ENCODE data around the gene RCN1.
"Not testable (repeated sequence)": the region's sequence is repeated elsewhere in the genome, so short reads cannot be mapped to it uniquely, and the experiment has no call there.

Gene RCN1

DNA sequence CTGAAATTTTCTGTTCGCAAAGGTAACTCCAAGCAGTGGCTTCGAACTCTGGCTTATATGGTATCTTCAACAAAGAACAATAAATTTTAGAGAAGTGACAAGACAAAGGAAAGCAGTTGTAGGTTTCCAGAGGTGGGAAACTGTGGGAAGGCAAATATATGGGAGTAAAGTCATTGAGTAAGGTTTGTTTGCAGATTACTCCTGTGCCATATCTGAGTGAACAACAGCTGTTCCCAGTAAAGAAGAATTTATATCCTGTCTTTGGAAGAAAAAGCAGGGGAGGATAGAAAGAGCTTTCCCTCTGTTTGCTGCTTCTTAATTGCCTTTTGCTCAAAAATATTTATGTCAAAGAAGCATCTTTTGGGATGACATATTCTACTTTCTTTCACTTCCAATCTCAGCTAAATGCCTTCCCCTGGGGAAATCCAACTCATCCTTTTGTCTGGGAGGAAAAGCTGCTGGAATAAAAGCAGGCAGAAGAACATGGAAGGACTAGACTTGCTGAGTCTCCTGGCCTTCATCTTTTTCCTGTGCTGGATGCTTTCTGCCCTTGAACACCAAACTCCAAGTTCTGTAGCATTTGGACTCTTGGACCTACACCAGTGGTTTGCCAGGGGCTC is 10.4 kb upstream of the RCN1 start:
- no peak for DNase-seq

DNA sequence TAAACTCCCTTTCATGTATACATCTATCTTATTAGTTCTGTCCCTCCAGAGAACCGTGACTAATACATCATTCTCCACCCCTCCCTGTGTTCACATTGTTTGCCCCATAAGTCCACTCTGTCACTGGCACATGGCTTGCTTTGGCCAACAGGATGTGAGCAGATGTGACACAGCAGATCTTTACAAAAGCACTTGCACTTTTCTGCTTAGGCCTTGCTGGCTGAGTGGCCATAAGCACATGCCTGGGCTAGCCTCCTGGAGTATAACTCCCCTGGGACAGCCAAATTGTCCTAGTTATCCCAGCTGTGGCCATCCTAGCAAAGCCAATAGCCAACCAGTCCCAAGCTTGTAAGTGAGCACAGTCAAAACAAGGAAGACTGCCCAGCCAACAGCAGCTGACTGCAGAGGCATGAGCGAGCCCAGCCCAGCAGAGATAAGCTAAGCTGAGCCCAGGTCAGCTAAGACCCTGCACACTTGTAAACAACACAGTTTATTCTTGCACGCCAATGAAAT is 9.7 kb upstream of the RCN1 start:
- peak; percentile 88 for DNase-seq

DNA sequence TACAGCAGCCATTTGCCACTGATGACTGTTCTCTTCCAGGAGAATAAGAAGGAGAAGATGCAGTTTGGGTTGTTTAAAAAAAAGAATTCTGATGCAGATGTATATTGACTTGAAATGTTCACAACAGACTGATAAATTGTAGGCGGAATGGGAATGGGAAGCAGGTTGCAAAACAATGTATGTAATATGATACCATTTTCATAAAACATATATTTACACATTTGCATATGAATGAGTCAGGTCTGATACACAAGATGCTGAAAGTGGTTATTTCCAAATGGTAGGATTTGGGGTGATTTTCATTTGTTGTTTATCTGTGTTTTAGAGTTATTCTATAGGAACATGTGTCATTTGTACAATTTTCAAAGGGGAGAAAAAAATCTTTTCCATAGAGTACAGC is 9.0 kb upstream of the RCN1 start:
- DNase-seq: no peak

DNA sequence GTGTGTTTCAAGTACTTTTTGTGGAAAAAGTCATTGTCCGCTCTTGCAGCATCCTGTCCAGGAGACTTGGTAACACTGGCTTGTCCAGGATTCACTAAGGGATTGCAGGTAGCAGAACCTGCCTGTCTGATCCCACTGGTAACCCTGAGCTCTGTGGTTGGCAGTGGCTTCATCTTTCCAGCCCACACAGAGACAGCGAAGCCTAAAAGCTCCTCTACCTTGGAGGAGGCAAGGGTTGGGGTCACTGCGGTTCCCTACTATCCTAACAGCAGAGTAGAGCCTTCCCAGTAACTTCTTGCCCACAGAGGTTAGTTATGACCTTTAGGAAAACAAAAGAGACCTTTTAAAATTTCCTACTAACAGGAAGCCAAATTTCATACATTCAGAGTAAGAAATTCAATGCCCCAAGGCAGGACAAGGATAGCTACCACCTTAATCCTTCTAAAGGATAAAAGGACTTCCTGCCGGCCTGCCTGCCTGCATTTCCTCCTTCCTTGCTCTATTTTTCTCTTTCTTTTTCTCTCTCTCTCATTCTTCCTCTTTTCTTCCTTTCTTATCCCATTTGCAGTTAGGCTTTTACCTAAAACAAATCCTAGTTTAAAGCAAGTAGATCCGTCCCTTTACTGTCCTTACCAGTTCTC is 8.4 kb upstream of the RCN1 start:
- no peak for DNase-seq

DNA sequence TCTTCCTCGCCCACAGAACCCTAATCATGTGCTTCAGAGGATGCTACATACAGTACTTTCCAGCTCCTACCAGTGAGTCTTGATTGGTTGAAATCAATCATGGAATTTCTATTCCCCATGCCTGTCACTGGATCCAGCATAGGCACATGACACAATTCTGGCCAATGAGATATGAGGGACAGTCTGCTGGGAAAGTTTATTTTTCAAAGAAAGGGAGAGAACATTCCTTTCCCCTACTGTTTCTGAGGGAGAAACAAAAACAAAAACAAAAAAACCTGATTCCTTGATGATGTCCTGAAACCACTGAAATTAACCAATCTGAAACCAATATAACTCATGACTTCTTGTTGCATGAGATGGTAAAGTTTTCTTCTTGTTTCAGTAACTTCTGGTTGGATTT is 3.3 kb upstream of the RCN1 start:
- DNase-seq: no peak

DNA sequence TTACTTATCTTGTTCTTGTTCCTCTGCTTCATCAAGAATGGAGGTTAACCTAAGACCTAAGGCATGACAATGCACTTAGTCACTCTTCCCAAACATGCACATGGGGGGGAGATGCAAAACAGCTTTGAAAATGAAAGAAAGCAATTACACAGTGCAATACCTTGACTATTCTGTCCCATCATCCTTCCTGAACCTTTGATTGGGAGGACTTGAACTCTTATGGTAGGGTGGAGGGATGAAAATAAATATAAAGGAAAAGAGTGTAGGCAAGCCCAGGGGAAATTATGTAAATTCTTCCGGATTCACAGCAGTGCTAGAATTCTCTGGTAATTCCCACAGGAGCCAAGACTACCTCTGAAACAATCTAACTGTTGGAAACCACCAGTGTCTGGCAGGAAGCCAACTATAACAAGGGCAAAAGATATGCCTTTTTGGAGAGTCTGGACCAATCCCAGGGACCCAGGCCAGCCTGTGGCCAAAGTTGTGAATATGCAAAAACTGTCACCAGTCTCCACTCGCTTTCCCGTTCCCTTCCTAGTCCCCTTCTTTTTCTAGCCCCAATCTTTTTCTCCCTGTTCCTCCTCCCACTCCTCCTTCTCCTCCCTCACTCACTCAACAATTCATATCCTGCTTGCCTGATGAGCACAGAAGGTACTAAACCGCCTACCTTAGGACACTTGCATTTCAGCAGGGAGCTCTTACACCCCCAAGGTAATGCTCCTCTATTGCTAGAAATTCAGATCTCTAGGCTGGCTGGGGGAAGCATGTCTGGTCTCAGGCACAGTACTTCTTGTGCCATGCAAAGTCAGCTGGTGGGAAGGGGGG is 2.5 kb upstream of the RCN1 start:
- no peak for DNase-seq

DNA sequence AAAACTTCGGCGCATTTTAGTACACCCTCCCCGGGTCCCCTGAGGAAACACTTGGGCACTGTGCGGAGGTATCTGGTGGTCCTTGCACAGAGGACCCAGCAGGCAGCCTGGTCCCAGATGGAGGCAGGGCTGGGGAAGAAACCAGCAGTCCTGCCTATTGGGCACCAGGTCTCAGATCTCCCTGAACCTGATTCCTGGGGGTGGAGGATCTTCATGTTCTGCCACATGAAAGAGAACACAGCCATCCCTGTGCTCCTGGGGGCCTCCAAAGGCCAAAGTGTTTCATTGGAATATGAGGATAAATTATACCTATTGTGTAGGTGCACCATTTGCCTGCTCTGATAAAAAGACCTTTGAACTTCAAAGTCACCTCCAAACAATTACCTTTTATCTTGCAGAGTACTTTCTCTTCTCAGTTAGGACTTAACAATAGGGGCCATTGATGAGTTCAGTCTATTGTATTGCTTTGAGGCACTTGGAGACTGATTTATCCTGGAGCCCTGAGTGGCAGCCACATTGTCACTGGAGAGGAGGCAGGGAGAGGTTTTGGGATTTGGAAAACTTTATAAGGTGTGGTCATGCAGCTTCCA is 1.8 kb downstream of the RCN1 start:
- DNase-seq: no peak

DNA sequence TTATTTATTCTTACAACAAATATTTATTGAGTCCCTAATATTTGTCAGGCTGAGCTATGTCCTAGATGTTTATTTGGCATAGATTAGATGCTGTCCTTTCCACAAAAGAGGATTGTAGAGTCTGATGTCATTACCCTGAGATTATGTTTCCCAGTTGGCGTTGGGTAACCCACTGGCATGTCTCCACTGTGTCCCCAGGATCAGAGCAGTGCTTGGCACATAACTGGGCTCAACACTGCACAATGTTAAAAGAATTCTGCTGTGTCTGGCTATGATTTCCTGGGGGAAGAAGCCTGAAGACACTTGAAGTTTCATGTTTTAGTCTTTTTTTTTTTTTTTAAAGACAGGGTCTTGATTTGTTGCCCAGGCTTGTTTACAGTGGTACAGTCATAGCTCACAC is 4.0 kb downstream of the RCN1 start:
- no peak for DNase-seq

DNA sequence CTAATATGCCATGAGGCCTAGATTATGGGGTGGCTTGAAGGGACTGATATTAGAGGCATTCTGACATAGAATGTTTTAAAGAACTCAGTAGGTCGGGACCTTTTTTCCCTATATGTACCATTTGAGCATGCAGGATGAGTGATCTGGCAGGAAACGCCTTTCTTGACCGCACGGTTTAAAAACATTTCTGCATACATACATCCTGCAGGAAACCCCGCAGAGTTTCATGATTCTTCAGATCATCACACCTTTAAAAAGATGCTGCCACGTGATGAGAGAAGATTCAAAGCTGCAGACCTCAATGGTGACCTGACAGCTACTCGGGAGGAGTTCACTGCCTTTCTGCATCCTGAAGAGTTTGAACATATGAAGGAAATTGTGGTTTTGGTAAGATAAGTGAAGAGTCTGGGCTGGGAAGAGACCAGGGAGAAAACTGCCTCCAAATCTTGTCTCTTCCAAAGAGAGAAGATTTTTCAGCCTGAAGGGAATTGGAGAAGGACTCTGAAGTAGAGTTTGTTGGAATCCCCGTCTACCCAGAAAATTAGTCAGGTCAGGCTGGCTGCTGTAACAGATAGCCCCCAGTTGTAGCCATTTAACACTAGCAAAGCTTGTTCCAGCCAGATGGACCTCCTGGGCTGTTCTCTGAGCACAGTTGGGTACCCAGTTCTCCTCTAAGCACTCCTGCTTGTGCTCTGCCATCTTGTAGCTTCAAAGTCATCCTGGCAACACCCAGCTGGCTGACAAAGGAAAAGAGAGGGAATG is 7.4 kb downstream of the RCN1 start:
- DNase-seq: no peak

DNA sequence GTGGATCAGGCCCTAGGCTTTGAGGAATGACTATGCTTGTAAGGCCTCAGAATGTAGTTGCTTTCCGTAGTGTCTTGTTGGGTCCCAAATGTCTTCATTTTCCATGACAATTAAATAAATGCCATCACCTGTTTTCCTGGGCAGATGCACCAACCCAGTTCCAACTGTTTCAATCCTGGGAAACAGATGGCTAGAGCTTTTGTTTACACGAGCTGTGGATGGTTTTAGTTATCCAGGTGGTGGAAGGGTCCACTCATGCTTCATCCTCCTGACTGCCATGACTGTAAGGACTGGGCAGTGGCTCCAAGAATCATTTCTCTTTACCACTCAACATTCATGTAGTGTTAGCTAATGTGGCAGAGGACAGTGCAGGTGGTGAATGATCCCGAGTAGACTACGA is 8.6 kb downstream of the RCN1 start:
- DNase-seq: peak; percentile 24

DNA sequence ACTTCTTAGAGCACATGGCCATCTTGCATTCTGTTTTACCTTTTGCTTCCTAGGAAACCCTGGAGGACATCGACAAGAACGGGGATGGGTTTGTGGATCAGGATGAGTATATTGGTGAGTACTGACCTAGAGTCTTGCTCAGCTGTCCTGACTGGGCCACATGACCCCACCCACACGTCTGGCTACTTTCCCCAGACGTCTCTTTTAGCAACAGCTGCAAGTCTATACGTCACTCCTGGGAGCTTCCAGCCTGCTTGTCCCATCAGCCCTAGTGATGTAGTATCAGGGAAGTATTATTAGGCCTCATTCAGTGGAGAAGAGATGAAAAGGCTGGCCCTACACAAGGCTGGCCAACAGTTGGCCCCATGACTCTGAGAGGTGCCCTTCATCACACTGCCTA is 9.6 kb downstream of the RCN1 start:
- DNase-seq: no peak

DNA sequence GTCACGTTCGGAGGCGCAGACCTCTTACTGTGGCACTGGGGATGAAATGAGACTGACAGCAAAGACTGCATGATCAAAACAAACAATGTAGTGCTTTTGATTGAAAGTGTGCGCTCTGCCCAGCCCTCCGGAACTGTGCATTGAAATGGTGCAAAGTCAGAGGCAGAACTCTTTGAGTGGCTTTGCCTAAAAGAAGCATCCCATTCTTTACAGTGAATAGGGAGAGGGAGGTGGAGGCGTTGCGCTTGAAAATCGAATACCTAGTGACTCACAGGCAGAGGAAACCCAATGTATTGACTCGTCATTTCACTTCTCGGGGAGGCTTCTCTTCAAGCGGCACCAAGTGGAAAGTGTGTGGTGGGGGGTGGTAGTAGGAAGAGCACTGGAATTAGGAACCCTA is 10.9 kb downstream of the RCN1 start:
- DNase-seq: no peak

DNA sequence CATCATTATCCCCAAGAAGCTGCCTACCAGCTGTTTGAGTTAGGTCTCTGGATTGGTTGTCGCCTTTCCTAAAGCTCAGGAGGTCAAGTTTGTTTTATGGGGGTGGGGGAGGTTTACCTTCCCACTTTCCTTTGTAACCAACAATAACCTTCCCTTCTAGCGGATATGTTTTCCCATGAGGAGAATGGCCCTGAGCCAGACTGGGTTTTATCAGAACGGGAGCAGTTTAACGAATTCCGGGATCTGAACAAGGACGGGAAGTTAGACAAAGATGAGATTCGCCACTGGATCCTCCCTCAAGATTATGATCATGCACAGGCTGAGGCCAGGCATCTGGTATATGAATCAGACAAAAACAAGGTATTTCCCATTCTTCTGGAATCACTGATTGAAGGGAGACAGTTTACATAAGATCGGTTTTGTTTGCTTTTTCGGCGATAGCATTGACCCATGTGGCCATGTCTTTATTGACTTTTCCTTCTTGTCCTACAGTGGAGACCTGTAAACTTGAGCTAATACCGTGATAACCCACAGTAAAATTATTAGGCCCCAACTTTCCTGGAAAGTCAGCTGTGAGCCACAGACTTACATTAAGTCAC is 12.3 kb downstream of the RCN1 start:
- not testable (repeated sequence) for DNase-seq

DNA sequence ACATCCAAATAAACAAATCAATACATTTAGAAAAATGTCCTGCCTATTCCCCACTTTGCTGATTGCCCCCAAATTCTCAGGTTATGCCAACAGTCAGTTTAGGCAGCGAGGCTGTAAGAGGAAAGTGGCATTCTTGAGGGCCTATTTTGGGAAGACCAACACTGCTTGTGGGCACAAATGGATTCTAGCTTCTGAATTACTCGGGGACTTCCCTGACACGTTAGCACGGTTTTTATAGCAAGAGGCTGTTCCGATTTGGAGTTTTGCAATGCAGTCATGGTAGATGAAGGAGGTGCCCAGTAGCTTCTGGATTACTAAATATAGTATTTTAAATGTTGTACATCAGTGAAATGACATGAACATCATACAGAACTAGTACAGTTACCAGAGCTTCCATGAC is 13.1 kb downstream of the RCN1 start:
- DNase-seq: no peak

DNA sequence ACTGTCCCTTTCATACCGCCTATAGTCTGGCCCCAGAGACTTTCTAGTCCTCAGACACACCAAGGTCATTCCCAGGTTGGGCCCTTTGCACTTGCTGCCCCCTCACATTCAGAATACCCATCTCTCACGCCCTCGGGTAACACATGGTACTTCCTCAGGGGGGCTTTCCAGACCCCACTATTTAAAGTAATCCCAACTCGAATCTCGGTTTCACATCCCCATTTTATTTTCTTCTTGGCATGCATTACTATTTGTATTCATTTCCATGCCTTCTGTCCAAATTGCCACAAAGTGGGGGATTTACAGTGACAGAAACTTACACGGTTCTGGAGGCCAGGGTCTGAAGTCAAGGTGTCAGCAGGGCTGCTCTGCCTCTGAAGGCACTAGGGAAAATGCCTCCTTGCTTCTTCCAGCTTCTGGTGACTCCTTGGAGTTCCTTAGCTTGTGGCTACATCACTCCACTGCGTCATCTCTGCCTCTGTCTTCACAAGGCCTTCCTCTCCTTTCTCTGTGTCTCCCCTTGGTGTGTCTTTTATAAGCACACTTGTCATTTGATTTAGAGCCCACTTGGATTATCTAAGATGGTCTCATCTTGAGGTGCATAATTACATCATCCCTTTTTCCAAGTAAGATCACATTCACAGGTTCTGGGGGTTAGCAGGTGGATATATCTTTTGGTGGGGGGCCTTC is 15.1 kb downstream of the RCN1 start:
- no peak for DNase-seq

DNA sequence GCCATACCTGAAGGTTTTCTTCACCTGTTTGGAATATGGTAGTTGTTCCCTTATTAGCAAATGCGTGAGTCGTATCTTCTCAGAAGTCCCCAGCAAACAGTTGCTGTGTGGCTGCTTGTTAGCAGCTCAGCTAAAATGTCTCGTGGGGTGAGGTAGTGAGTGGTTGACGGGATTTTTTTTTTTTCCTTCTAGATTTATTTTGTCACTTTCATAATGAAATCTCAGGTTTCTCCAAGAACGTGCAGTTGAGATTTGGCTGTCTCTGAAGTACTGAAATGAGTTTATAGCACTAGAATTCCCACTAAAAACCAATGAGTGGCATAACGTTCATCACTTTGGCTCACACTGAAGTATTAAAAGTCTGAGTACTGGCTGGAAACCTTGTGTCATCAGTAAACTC is 16.8 kb downstream of the RCN1 start:
- DNase-seq: no peak

DNA sequence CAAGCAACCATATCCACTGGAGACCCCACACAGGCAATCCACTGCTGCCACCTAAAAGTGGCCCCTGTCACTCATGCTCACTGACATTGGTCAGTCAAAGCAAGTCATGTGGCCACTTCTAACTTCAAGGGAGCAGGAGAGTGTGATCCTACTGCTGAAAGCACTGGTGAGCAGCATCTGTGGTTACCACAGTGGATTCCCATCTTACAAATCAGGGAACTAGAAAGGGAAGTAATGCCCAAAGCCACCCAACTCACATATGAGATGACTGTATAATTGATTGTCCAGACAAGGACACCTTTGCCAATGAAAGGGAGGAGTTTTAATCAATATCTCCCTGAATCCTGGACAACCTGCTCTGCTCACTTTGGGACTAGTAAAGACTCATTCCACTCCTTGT is 17.7 kb downstream of the RCN1 start:
- DNase-seq: no peak

DNA sequence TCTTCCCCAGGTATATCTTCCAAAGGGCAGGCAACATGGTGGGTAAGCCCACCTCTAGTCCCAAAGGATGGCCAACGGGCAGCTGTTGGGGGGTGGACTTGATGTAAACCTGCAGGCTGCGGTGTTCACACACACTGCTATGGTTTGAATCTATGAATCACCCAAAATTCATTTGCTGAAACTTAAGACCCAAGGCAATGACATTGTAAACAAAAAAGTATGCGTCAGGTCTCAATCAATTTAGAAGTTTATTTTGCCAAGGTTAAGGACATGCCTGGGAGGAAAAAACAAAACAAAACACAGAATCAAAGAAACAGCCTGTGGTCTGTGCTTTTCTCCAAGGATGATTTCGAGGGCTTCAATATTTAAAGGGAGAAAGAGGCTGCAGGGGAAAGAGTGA is 18.3 kb downstream of the RCN1 start:
- no peak for DNase-seq

DNA sequence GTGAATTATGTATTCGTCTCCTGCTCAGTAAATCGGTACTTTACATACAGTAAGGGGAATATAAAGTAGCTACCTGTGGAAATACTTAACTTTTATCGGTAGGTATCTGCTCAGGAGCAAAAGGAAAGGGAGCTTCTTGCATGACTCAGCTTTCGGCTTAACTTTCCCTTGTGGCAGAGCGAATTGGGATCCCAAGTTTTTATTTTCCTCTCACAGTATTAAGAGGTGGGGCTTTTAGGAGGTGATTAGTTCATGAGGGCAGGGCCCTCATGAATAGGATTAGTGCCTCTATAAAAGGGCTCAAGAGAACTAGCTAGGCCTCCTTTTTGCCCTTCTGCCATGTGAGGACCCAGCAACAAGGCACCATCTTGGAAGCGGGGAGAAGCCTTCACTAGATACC is 18.7 kb downstream of the RCN1 start:
- DNase-seq: no peak

DNA sequence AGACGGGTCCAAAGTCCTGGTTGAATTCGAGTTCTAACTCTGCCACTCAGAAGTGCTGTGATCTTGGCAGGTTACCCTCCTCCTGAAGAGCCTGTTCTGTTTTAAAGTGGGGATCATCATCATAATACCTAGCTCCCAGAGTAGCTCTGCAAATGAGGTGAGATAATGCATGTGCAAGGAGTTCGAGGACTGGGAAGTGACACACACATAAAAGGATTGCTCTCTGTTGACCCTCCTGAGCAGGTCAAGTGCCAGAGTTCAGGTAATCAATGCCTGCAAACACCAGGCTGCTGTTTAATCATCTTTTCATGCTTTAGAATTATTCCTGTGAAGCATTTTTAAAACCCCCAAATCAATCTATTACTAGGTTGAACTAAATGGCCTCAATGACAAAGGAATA is 19.9 kb downstream of the RCN1 start:
- DNase-seq: peak; percentile 14

DNA sequence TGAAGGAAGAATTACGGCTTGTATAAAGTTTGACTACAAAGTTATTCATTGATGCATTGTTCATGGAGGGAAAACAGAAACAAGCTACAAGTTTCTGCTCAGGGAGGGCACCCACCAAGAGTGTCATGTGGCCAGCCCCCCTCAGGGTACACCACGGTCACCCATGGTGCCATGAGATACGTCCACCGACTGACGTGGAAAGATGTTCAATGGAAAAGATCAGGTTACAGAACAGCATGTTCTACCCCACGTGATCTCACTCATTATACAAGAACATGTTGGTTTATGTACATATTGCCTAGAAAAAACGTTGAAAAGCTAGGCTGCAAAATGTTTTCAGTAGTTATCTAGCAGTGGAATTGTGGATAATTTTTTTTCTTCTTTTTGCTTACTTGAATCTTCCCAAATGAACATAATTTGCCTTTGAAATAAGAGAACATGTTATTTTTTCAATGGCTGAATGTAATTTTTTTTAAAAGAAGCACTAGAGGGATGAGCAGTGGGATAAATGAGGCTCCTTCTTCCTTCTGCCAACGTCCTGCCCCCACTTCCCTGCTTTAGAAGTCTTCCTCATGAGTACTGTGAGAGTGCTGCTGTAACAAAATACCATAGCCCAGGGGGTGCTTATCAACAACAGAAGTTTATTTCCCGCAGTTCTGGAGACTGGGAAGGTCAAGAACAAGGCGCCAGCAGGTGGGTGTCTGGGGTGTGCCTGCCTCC is 22.5 kb downstream of the RCN1 start:
- DNase-seq: peak; percentile 84

DNA sequence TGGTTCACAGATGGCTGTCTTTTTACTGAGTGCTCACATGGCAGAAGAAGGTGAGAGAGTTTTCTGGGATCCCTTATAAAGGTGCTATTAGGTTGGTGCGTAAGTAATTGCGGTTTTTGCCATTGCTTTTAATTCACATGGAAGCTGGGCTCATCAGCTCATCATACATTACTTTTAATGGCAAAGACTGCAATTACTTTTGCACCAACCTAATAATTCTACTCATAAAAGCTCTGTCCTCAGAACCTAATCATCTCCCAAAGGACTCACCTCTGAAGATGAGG is 23.0 kb downstream of the RCN1 start:
- DNase-seq: no peak

Measured in NCI-H524 treated with DMSO at 0.1 percent for 48 hours (cell line).